ENCODE data around the gene FLVCR2.

Gene FLVCR2

DNA sequence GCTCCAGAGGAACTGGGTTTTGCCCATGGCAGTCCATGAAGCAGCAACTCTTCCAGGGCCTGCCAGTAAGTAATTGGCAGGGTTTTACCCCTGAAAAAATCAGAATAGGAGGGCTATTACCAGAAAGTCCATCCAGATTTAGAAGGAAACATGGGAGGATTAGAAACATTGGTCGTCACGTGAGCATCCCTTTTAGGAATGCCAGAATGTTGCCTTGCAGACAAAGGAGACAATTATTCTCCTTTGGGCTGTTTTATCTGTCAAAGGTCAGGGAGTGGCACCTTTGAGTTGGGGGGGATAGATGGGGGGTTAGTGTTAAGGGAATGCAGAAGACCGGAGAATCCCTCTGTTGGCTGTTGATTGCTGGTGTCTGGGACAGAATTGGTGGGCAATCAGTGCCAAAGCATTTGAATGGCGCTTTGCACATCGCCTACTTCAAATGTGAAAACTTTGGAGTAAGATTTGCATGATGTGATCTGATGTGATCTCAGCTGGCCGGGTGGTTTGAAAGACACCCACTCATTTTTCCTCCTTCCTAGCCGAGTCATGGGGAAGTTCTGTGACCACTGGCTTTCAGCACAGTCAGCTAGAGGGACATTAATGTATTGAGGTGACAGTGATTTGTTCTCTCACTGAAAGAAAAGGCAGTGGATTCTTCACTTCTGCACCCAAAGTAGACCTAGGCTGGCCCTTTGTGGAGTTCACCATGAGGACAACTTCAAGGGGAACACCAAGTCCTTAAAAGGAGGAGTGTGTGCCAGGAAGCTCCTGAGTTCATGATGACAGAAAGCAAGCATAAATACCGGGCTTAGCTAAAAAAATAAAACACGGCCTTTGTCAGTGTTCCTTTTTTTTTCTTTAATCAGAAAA lies 31.4 kb downstream of the FLVCR2 start (continued):
- TF ChIP-seq ZBTB1 (tag by site-specific recombination; IDR thresholded peaks at IDR 0.05) = no peak
- TF ChIP-seq ZNF670 (tag by site-specific recombination; IDR thresholded peaks at IDR 0.05; ENCODE audit: low read depth) = no peak
- TF ChIP-seq, protein P1, sequence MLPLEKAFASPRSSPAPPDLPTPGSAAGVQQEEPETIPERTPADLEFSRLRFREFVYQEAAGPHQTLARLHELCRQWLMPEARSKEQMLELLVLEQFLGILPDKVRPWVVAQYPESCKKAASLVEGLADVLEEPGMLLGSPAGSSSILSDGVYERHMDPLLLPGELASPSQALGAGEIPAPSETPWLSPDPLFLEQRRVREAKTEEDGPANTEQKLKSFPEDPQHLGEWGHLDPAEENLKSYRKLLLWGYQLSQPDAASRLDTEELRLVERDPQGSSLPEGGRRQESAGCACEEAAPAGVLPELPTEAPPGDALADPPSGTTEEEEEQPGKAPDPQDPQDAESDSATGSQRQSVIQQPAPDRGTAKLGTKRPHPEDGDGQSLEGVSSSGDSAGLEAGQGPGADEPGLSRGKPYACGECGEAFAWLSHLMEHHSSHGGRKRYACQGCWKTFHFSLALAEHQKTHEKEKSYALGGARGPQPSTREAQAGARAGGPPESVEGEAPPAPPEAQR (tag by site-specific recombination; IDR thresholded peaks at IDR 0.05) = no peak
- no peak for TF ChIP-seq ZNF701 (tag by site-specific recombination; IDR thresholded peaks at IDR 0.05)

DNA sequence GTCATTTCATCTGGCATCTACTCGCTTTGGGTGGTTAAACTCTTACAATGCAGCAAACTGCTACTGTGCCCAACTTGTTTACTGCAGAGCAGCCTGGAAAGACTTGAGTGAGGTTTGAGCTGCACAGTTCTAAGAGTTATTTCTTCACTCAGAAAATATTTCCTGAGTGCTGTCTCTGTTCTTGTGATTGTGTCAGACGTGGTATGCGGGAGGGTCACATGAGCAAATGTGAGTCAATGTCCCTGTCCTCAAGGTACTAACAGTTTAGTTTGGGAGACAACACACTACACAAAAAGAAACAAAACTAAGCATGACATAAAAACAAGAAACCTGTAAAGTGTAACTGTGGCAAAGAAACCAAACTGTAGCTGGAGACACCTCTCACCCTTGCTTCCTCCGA lies 32.4 kb downstream of the FLVCR2 start:
- ChIA-PET POLR2A (no interaction called here), CTCF (interaction anchor here (0.8 to 2.7 kb wide), 2 partner anchors 34 to 43 kb away, joined by 3 to 12 read pairs; no protein-coding TSS in a partner anchor)
- Histone ChIP-seq H3K4me3 (ENCODE audit: low read depth, low read length) (no peak overlapping the region), H3K4me1 (ENCODE audit: control insufficient read depth, insufficient read depth, low read length) (no peaks in the 10 kb centered on the region), H3K36me3 (ENCODE audit: control insufficient read depth in 2 of 2, insufficient read depth in 1 of 2, low read length in 2 of 2) (no peaks in the 10 kb centered on the region), H3K9me3 (ENCODE audit: control insufficient read depth, insufficient read depth, low read depth, low read length) (no peaks in the 10 kb centered on the region), H3K27ac (ENCODE audit: extremely low read depth, low read depth, low read length) (no peak overlapping the region)
- no peak for TF ChIP-seq ZNF146 (tag by site-specific recombination; IDR thresholded peaks at IDR 0.05)
- TF ChIP-seq, protein P2, sequence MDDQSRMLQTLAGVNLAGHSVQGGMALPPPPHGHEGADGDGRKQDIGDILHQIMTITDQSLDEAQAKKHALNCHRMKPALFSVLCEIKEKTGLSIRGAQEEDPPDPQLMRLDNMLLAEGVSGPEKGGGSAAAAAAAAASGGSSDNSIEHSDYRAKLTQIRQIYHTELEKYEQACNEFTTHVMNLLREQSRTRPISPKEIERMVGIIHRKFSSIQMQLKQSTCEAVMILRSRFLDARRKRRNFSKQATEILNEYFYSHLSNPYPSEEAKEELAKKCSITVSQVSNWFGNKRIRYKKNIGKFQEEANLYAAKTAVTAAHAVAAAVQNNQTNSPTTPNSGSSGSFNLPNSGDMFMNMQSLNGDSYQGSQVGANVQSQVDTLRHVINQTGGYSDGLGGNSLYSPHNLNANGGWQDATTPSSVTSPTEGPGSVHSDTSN (CRISPR knock-in tag; IDR thresholded peaks at IDR 0.05) = no peak
- TF ChIP-seq ZFP3 (tag by site-specific recombination; IDR thresholded peaks at IDR 0.05; ENCODE audit: low read depth) = no peak
- no peak for TF ChIP-seq KLF10 (tag by site-specific recombination; IDR thresholded peaks at IDR 0.05)
- no peak for TF ChIP-seq ZIC2 (tag by site-specific recombination; IDR thresholded peaks at IDR 0.05)
- TF ChIP-seq ZNF660 (tag by site-specific recombination; IDR thresholded peaks at IDR 0.05) = no peak
- no peak for TF ChIP-seq RBAK (tag by site-specific recombination; IDR thresholded peaks at IDR 0.05)
- TF ChIP-seq TRIM28 (IDR thresholded peaks at IDR 0.05; ENCODE audit: borderline replicate concordance, low read length) = no peak

GRCh38 chr14:75612157-75612556 lies 33.7 kb downstream of the FLVCR2 start:
- ChIA-PET POLR2A (interaction anchor here (0.5 kb wide), 1 partner anchor 65 kb away, joined by 4 read pairs; no protein-coding TSS in a partner anchor), CTCF (interaction anchor here (0.7 to 2.7 kb wide), 2 partner anchors 42 to 44 kb away, joined by 4 to 12 read pairs; no protein-coding TSS in a partner anchor)
- Histone ChIP-seq H3K4me1 (ENCODE audit: control insufficient read depth, insufficient read depth, low read length) (no peaks in the 10 kb centered on the region), H3K4me3 (ENCODE audit: low read depth, low read length) (no peak overlapping the region), H3K9me3 (ENCODE audit: control insufficient read depth, insufficient read depth, low read depth, low read length) (no peaks in the 10 kb centered on the region), H3K36me3 (ENCODE audit: control insufficient read depth in 2 of 2, insufficient read depth in 1 of 2, low read length in 2 of 2) (no peaks in the 10 kb centered on the region), H3K27ac (ENCODE audit: extremely low read depth, low read depth, low read length) (no peak overlapping the region)
- no peak for TF ChIP-seq ZEB2 (tag by site-specific recombination; IDR thresholded peaks at IDR 0.05)
- TF ChIP-seq ZNF658 (tag by site-specific recombination; IDR thresholded peaks at IDR 0.05) = no peak
- no peak for TF ChIP-seq KLF10 (tag by site-specific recombination; IDR thresholded peaks at IDR 0.05)
- TF ChIP-seq, protein P3, sequence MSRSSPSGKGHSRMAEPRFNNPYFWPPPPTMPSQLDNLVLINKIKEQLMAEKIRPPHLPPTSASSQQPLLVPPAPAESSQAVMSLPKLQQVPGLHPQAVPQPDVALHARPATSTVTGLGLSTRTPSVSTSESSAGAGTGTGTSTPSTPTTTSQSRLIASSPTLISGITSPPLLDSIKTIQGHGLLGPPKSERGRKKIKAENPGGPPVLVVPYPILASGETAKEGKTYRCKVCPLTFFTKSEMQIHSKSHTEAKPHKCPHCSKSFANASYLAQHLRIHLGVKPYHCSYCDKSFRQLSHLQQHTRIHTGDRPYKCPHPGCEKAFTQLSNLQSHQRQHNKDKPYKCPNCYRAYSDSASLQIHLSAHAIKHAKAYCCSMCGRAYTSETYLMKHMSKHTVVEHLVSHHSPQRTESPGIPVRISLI (tag by site-specific recombination; IDR thresholded peaks at IDR 0.05) = no peak
- TF ChIP-seq WT1 (tag by site-specific recombination; IDR thresholded peaks at IDR 0.05) = no peak
- TF ChIP-seq, protein P4, sequence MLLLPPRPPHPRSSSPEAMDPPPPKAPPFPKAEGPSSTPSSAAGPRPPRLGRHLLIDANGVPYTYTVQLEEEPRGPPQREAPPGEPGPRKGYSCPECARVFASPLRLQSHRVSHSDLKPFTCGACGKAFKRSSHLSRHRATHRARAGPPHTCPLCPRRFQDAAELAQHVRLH (tag by site-specific recombination; IDR thresholded peaks at IDR 0.05) = no peak
- no peak for TF ChIP-seq ZNF26 (tag by site-specific recombination; IDR thresholded peaks at IDR 0.05)
- TF ChIP-seq ZNF621 (tag by site-specific recombination; IDR thresholded peaks at IDR 0.05) = no peak

Data from HEK293 (cell line).